ENCODE data around the gene MDM1.

- TF ChIP-seq CTCF (conservative IDR thresholded peaks at IDR 0.05 in 1 of 2, IDR thresholded peaks at IDR 0.05 in 1 of 2; ENCODE audit: extremely low read depth in 1 of 2, insufficient read depth in 1 of 2, low read depth in 1 of 2, low read length in 2 of 2) (no peak), EZH2 (IDR thresholded peaks at IDR 0.05; ENCODE audit: borderline replicate concordance, low read length) (no peak)
Observed at GRCh38 chr12:68324531-68324930, 7.6 kb downstream of the MDM1 start.

Data from mammary epithelial cell (primary cell).